ENCODE measurements around the gene PRKG1.
"Not testable (repeated sequence)": the region's sequence is repeated elsewhere in the genome, so short reads cannot be mapped to it uniquely, and the experiment has no call there.

PRKG1 gene

DNA sequence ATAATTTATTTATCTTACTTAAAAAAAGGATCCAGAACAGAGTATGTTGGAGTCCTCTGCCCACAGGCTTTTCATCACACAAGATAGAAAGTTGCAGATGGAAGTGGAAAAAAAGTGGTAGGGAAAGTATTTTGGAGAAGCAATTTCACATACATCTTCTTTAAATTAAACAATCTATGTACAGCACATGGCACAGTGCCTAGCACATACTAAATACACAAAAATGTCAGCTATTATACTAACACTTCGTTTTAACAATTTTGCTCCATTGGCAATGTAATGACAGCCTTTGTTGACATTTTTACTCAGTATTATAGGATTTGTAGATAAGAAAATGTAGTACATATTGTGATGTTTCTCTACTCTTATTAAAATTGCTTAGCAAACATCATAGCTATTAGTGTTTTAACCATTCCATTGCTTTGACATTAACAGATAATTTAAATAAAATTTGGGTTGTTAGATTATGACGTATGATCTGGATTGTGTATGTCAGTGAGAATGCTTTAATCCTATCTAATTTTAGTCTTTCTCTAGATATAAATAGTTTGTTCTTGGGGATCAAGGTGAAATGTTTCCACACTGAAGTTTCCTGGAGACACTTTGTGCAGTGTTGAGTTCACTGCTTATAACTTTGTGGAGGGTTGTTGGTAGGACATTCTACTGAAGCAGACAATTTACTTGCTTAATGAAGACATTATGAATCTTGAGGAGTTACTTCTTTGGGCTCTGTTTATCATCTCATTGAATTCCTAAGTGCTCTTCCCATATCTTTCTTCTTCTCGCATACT, 1037.0 kb downstream of the PRKG1 start:
- no peak for DNase-seq

GRCh38 chr10:52115823-52116222, 1041.5 kb downstream of the PRKG1 start:
- DNase-seq = no peak

DNA sequence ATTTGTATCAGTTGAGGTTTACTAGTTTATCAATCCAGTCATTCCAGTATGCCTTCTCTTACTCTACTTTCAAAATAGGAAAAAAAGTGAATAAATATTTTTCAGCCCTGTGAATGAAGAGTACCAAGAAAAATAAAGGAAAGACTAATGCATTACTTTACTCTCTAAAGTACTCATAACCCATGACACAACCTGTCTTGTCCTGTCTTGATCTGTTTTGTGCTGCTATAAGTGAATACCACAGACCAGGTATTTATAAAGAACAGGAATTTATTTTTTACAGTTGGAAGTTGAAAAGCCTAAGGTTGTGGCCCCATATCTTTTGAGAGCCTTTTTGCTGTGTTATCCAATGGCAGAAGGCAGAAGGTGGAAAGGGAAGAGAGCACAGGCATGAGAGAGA, 1045.2 kb downstream of the PRKG1 start:
- no peak for DNase-seq

DNA sequence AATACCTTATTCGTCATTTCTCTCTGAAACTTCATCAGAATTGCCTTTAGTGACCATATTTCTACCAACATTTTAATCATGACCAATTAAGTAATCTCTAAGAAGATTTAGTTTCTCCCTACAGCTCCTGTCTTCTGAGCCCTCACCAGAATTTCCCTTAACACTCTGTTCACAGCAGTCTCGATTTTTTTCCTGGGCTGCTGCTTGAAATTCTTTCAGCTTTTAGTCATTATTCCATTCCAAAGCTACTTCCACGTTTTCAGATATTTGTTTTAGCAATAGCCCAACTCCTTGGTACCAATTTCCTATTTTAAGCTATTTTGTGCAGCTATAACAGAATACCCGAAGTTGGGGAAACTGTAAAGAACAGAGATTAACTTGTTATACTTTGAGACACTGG, 1047.4 kb downstream of the PRKG1 start:
- DNase-seq = no peak

- no peak for DNase-seq
Measured at GRCh38 chr10:52128056-52128683, 1053.9 kb downstream of the PRKG1 start.

DNA sequence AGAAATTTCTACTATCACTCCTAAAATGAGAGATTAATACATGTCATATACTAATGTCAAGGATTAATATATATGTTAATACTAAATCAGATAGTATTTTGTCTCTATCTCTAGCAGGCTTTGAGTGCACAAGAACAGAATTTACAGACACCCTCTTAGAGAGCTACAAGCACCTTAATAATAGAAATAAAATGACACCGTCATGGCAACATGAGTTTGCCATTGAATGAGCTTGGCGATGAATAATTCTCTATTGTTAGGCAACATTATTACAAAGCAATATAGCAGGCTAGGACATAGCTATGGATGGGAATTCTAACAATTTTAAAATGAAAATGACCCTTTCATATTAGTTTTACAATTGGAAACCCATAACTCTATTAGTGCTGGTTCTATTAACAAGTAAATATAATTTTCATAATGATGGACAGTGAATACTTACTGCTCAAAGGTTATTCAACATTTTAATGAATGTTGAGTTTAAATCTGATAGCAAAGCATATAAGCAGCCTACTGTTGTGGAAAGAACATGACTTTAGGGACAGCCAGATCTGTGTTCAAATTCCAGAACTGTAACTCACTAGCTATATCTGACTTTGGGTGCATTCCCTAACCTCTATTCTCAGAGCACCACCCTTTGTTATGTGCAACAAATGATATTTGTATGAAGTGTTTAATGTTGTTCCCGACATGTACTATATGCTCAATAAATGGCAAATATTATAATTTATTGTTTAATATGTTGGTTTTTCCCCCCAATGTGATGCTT, 1055.3 kb downstream of the PRKG1 start:
- no peak for DNase-seq

DNA sequence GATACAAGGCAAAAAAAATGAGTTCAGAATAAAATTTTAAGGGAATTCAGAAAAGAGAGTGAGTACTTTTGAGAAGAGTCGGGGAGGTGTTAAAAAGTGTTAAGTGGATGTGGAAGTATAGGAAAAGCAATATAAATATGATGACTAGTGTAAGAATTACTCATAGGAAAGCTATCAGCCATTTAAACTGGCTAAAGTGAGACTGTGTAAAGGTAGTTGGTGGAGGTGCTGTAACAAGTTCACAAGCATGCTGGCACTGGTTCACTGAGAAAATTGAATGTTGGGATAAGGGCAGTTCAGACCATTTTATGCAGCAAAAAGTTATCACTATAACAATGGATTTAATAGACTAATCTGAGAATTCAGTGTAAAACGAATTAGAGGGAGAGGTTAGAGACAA, 1060.8 kb downstream of the PRKG1 start:
- DNase-seq = no peak

DNA sequence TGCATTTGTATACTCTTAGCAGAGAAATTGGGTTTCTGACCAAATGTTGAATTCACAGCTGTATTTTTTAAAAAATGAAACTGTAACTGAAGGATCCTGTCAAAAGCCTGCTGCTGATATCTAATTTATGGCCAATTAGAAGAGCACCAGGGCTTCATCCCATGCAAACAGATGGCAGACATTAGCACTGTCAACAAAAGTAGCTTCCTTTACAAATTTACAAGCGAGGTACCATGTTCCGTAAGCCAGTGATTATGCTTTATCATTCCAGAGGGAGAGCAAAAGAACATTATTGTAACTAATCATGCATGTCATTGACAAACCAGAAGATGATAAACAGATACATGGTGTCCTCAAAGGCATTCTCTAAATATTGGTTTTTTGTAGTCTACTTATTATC, 1062.6 kb downstream of the PRKG1 start:
- no peak for DNase-seq

GRCh38 chr10:52143338-52143737, 1069.1 kb downstream of the PRKG1 start:
- no peak for DNase-seq

DNA sequence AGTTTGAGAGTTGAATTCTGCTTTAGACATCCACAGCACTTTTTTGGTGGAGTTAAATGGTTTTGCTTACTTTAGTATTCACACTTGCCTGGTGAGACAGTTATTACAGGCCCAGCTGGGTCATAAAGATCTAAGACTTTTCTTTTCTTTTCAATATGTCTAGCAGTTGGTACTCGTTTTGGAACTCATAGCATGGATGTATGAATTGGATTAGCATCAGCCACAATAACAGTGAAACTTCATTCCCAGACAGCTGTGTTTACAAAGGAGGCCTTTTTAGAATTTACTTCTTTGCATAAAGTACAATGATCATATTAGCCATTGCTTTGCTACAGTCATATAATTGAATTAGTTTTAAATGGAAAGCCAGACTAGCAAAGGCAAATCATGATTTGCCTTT, 1071.3 kb downstream of the PRKG1 start:
- DNase-seq = no peak

DNA sequence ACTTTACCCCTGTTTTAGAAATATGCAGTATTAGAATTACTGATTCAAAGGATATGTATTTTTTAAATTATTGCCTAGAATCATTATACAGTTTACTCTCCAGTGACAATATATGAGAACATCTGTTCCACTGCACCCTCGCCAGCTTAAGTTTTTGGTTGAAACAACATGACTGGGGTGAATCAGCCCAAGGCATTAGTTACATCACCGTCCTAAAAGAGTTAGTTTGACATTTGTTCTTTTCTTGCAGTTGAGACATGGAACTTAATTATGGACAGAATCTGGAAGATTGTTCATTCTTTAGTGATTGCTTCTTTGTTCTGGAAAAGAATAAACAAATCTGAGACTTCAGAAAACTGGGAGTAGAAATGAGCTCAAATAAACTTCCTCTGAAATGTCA, 1072.5 kb downstream of the PRKG1 start:
- DNase-seq = no peak

GRCh38 chr10:52170776-52171175, 1096.5 kb downstream of the PRKG1 start:
- DNase-seq = no peak

DNA sequence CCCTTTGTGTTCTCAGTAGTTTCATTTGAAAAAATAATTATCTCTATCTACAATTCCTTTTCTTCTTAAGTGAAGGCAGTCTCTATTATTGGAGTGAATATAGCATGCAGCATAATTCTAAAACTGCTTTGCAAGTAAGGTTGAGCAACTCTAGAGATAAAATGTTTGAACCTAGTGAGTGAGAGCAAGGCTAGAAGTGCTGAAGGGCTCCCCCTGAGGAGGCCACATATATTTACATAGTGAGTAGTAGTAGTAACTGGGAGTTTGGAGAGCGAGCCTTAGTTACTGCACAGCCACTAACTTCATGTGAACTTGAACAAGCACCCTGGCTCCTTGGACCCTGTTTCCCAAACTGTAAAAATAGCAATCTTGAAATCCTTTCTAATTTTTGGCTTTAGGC, 1098.3 kb downstream of the PRKG1 start:
- no peak for DNase-seq

DNA sequence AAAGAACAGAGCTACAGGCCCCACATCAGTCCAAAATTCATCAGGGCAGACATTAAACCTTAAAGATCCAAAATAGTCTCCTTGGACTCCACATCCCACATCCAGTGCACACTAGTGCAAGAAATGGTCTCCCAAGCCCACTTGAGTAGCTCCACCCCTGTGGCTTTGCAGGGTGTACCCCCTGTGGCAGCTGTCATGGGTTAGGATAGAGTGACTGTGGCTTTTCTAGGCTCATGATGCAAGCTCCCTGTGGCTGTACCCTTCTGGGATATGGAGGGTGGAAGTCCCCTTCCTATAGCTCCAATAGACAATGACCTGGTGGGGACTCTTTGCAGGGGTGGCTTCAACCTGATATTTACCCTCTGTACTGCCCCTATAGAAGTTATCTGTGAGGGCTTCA, 1111.0 kb downstream of the PRKG1 start:
- DNase-seq = no peak

- DNase-seq = no peak
Measured at GRCh38 chr10:52187521-52188258, 1113.4 kb downstream of the PRKG1 start.

- DNase-seq = no peak
Measured at GRCh38 chr10:52191049-52191448, 1116.8 kb downstream of the PRKG1 start.

DNA sequence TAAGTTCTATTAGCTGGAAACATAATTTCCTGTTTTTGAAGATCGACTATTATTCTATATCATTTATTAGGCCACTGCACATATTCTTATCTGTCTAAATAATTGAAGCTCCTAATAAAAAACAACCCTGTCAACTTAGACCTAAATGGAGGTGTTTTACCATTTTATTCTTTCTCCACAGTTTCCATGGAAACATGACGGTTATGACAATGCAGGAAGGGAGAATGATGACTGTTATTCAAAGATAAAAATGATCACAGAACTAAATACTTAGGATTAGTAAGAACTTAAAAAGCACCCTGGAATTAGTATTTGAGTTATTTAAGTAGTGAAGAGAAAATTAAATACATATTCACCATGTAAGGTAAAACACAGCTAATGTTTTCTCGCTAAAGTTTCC, 1119.9 kb downstream of the PRKG1 start:
- no peak for DNase-seq

DNA sequence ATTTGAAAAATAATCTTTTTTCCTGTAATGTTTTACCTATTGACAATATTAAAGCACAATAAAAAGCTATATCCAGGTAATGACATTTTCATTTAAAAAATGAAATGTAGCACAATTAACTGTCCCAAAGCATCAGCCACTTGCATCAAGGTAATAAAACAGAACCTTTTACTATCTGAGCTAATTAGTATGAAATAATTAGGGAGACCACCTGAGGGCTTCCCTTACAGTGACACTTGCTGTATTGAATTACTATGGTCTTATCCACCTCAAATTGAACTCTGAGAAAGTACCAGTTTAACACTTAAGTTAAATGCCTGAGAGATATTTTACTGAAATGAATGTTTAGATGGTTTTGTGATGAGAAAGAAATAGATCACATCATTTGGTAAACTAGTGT, 1120.4 kb downstream of the PRKG1 start:
- DNase-seq = no peak

DNA sequence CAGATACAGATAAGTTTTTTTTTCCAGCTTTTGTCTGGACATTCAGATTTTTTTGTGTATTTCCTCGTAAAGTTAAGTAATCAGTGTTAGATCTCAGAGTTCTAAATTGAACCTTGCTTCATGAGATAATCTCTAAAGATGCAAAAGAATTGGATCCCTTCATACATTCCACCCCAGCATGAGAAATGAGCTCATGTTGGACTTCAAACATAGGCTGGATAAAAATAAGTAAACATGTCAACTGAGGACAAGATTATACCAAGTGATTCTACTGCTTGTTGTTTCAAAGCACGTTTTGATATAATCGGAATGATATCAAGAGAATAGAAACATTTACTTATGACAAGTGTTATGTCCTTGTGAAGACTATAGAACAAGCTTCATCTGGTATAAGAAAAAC, 1122.8 kb downstream of the PRKG1 start:
- no peak for DNase-seq

DNA sequence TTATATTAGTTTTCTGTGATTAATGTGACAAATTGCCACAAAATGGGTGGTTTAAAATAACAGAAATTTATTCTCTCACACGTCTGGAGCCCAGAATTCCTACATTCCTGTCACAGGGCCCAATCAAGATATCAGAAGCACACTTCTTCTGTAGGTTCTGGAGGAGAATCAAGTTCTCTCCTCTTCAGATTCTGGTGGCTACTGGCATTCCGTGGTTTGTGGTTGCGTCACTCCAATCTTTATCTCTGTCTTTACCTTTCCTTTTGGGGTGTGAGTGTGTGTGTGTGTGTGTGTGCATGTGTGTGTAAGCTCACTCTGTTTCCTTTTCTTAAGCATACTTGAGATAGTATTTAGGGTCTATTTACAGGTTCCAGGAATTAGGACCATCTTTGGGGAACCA, 1124.3 kb downstream of the PRKG1 start:
- no peak for DNase-seq

DNA sequence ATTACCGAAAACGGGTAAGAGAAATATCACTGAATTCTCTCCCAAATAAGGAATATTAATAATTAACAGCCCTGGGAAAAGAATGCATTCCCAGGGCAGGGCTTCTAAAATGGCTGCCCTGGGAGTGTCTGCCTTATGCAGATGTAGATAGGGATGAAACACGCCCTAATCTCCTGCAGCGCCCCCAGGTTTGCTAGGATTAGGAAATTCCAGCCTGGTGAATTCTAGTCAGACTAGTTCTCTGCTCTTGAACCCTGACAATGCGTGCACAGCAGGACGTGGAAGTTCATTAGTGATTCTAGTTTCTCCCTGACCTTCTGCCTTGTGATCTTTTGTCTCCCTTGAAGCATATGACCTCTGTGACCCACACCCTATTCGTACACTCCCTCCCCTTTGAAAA, 1130.6 kb downstream of the PRKG1 start:
- not testable (repeated sequence) for DNase-seq

GRCh38 chr10:52208365-52208764, 1134.1 kb downstream of the PRKG1 start:
- DNase-seq = no peak

- no peak for DNase-seq
Measured at GRCh38 chr10:52210161-52210560, 1135.9 kb downstream of the PRKG1 start.

Measured in activated naive CD4-positive, alpha-beta T cell treated with anti-CD3 and anti-CD28 coated beads, Interleukin-2, amount 50 U/mL, for 16 hours (primary cell).